Coronary artery (tissue), 2 donors: ENCODE measurements around the gene MEG3.

Experiments
- DNase-seq: peaks from one replicate; pipeline ENCODE4 v3.0.0-alpha.2; 2017; ENCODE audit warnings: low spot score
- H3K27ac ChIP-seq, 2 donors: fragments of 200-600 bp; sonication (generic); one replicate each; pipeline ENCODE4 v1.5.1; 2016 to 2019
- H3K4me3 ChIP-seq: fragments of 200-600 bp; sonication (generic); 2 replicates; pipeline ENCODE4 v1.5.1; 2016; ENCODE audit warnings: mild to moderate bottlenecking, moderate library complexity
- CTCF ChIP-seq: fragments of 200-600 bp; sonication (generic); IDR thresholded peaks from one replicate; pipeline ENCODE4 v1.5.1; 2019; ENCODE audit warnings: antibody characterized with exemption

The MEG3 gene

GRCh38 chr14:100779691-100780080, 46.2 kb upstream of the MEG3 start:
- no peak overlapping the region for H3K4me3 ChIP-seq
- no peak for TF ChIP-seq CTCF
- no peak for DNase-seq
- H3K27ac ChIP-seq = no peak overlapping the region

- DNase-seq = no peak
- H3K27ac ChIP-seq = no peak overlapping the region
- TF ChIP-seq CTCF = no peak
- no peak overlapping the region for H3K4me3 ChIP-seq
Measured at GRCh38 chr14:100780246-100780645, 45.7 kb upstream of the MEG3 start.

- Histone ChIP-seq H3K27ac (no peak overlapping the region), H3K4me3 (no peak overlapping the region)
- no peak for DNase-seq
- TF ChIP-seq CTCF = no peak
Measured at GRCh38 chr14:100780646-100781355, 45.1 kb upstream of the MEG3 start.

- DNase-seq = peak; percentile 0
- no peak overlapping the region for H3K27ac ChIP-seq
- H3K4me3 ChIP-seq = no peak overlapping the region
- TF ChIP-seq CTCF = no peak
Measured at GRCh38 chr14:100781952-100782351, 44.0 kb upstream of the MEG3 start.

GRCh38 chr14:100782516-100783320, 43.2 kb upstream of the MEG3 start:
- DNase-seq = peak; percentile 33
- TF ChIP-seq CTCF = no peak
- no peak overlapping the region for H3K27ac ChIP-seq
- H3K4me3 ChIP-seq = no peak overlapping the region

- Histone ChIP-seq H3K27ac (no peak overlapping the region), H3K4me3 (no peak overlapping the region)
- TF ChIP-seq CTCF = no peak
- DNase-seq = no peak
Measured at GRCh38 chr14:100783630-100784370, 42.1 kb upstream of the MEG3 start.
